ENCODE results near the gene OR1D5.

Gene OR1D5

GRCh38 chr17:3043737-3044365 is 19.6 kb downstream of the OR1D5 start:
- TF ChIP-seq ZFX (IDR thresholded peaks at IDR 0.05; ENCODE audit: borderline replicate concordance) (no peak), CTCF (IDR thresholded peaks at IDR 0.05) (peak; percentile 92)
- H3K27ac ChIP-seq = no peak overlapping the region

GRCh38 chr17:3040882-3041281 is 22.5 kb downstream of the OR1D5 start:
- TF ChIP-seq ZFX (IDR thresholded peaks at IDR 0.05; ENCODE audit: borderline replicate concordance) = no peak
- no peak overlapping the region for H3K27ac ChIP-seq

GRCh38 chr17:3039736-3040135 is 23.7 kb downstream of the OR1D5 start:
- TF ChIP-seq CTCF (IDR thresholded peaks at IDR 0.05) = no peak
- TF ChIP-seq ZFX (IDR thresholded peaks at IDR 0.05; ENCODE audit: borderline replicate concordance) = no peak
- no peak overlapping the region for H3K27ac ChIP-seq

GRCh38 chr17:3038941-3039340 is 24.5 kb downstream of the OR1D5 start:
- H3K27ac ChIP-seq = no peak overlapping the region
- TF ChIP-seq CTCF (IDR thresholded peaks at IDR 0.05) (no peak), ZFX (IDR thresholded peaks at IDR 0.05; ENCODE audit: borderline replicate concordance) (no peak)

- TF ChIP-seq CTCF (IDR thresholded peaks at IDR 0.05) (no peak), ZFX (IDR thresholded peaks at IDR 0.05; ENCODE audit: borderline replicate concordance) (no peak)
- no peak overlapping the region for H3K27ac ChIP-seq
Observed at GRCh38 chr17:3037259-3037658, 26.1 kb downstream of the OR1D5 start.

GRCh38 chr17:3036800-3037199 is 26.6 kb downstream of the OR1D5 start:
- TF ChIP-seq CTCF (IDR thresholded peaks at IDR 0.05) = no peak
- TF ChIP-seq ZFX (IDR thresholded peaks at IDR 0.05; ENCODE audit: borderline replicate concordance) = no peak
- H3K27ac ChIP-seq = no peak overlapping the region

- no peak overlapping the region for H3K27ac ChIP-seq
- TF ChIP-seq CTCF (IDR thresholded peaks at IDR 0.05) = no peak
- no peak for TF ChIP-seq ZFX (IDR thresholded peaks at IDR 0.05; ENCODE audit: borderline replicate concordance)
Observed at GRCh38 chr17:3035968-3036280, 27.5 kb downstream of the OR1D5 start.
